HL-60 (cell line): ENCODE results near the gene CFAP65.

Experiments
- DNase-seq, 2 experiments: peaks; one replicate each; pipeline ENCODE4 v3.0.0-alpha.2; 2010 to 2020; ENCODE audit warnings: low read depth in 1 of 2, low spot score in 1 of 2
- H3K27ac ChIP-seq: fragments of 250-450 bp; sonication (Bioruptor Pico); replicated peaks from 2 replicates; pipeline ENCODE4 v1.5.1; 2020; ENCODE audit warnings: mild to moderate bottlenecking, moderate library complexity
- H3K27me3 ChIP-seq: fragments of 250-450 bp; sonication (Bioruptor Pico); 2 replicates; pipeline ENCODE4 v1.5.1; 2021; ENCODE audit warnings: mild to moderate bottlenecking, moderate library complexity; ENCODE audit not compliant: insufficient read depth, poor library complexity, severe bottlenecking
- H3K4me3 ChIP-seq: replicated peaks from 2 replicates; pipeline ENCODE4 v1.5.1; 2011; ENCODE audit warnings: mild to moderate bottlenecking, control low read depth, low read length; ENCODE audit not compliant: insufficient read depth
- GABPA ChIP-seq: IDR thresholded peaks from 2 replicates; pipeline ENCODE4 v1.6.1; 2012; ENCODE audit warnings: low read depth
- POLR2AphosphoS5 ChIP-seq: IDR thresholded peaks from 2 replicates; pipeline ENCODE4 v1.6.1; 2012; ENCODE audit warnings: low read depth
- SPI1 ChIP-seq: IDR thresholded peaks from 2 replicates; pipeline ENCODE4 v1.6.1; 2012; ENCODE audit warnings: low read depth, mild to moderate bottlenecking, borderline replicate concordance
- TF ChIP-seq, protein P1 (sequence below): IDR thresholded peaks from 2 replicates; pipeline ENCODE4 v1.6.1; 2012; ENCODE audit warnings: low read depth; ENCODE audit not compliant: insufficient replicate concordance
- TF ChIP-seq, protein P2 (sequence below): IDR thresholded peaks from one replicate; pipeline ENCODE4 v1.5.1; 2011; ENCODE audit warnings: low read length, control low read depth, inconsistent platforms; ENCODE audit not compliant: insufficient read depth

CFAP65 gene

GRCh38 chr2:219082332-219082958, 41.1 kb upstream of the CFAP65 start:
- no peaks in the 10 kb centered on the region for H3K27me3 ChIP-seq
- no peak overlapping the region for H3K4me3 ChIP-seq
- H3K27ac ChIP-seq, result 0 out of 2 replicates have a peak overlapping the region, but pooled peaks have one; percentile 3
- no peak for DNase-seq
- TF ChIP-seq SPI1 (no peak), GABPA (no peak), POLR2AphosphoS5 (no peak)
- TF ChIP-seq, protein P1, sequence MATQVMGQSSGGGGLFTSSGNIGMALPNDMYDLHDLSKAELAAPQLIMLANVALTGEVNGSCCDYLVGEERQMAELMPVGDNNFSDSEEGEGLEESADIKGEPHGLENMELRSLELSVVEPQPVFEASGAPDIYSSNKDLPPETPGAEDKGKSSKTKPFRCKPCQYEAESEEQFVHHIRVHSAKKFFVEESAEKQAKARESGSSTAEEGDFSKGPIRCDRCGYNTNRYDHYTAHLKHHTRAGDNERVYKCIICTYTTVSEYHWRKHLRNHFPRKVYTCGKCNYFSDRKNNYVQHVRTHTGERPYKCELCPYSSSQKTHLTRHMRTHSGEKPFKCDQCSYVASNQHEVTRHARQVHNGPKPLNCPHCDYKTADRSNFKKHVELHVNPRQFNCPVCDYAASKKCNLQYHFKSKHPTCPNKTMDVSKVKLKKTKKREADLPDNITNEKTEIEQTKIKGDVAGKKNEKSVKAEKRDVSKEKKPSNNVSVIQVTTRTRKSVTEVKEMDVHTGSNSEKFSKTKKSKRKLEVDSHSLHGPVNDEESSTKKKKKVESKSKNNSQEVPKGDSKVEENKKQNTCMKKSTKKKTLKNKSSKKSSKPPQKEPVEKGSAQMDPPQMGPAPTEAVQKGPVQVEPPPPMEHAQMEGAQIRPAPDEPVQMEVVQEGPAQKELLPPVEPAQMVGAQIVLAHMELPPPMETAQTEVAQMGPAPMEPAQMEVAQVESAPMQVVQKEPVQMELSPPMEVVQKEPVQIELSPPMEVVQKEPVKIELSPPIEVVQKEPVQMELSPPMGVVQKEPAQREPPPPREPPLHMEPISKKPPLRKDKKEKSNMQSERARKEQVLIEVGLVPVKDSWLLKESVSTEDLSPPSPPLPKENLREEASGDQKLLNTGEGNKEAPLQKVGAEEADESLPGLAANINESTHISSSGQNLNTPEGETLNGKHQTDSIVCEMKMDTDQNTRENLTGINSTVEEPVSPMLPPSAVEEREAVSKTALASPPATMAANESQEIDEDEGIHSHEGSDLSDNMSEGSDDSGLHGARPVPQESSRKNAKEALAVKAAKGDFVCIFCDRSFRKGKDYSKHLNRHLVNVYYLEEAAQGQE, result no peak
- TF ChIP-seq, protein P2, sequence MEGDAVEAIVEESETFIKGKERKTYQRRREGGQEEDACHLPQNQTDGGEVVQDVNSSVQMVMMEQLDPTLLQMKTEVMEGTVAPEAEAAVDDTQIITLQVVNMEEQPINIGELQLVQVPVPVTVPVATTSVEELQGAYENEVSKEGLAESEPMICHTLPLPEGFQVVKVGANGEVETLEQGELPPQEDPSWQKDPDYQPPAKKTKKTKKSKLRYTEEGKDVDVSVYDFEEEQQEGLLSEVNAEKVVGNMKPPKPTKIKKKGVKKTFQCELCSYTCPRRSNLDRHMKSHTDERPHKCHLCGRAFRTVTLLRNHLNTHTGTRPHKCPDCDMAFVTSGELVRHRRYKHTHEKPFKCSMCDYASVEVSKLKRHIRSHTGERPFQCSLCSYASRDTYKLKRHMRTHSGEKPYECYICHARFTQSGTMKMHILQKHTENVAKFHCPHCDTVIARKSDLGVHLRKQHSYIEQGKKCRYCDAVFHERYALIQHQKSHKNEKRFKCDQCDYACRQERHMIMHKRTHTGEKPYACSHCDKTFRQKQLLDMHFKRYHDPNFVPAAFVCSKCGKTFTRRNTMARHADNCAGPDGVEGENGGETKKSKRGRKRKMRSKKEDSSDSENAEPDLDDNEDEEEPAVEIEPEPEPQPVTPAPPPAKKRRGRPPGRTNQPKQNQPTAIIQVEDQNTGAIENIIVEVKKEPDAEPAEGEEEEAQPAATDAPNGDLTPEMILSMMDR, result no peak

- DNase-seq, result no peak
Observed at GRCh38 chr2:219081701-219082331, 40.5 kb upstream of the CFAP65 start.

DNA sequence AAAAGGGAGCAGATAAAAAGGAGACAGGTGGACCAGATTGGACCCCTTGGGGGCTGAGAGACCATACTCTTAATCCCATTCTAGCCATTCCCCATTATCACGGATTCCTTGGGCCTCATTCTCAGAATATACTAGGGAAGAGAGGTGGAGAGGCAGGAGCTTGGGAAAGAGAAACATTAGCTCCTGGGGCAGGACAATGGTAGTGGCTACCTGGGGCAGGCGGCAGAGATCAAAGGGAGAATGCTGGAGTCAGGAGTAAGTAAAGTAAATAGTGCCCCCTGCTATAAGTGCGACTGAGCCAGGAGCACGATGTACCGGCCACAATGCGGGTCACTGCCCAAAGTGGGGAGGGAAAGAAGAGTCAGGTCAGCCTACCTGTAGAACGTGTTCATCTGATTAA, 39.8 kb upstream of the CFAP65 start:
- H3K27ac ChIP-seq, result no peak overlapping the region
- TF ChIP-seq, protein P1, result no peak
- TF ChIP-seq POLR2AphosphoS5, result no peak
- no peak for TF ChIP-seq GABPA
- TF ChIP-seq SPI1, result no peak
- TF ChIP-seq, protein P2, result no peak
- H3K4me3 ChIP-seq, result no peak overlapping the region
- DNase-seq, result no peak
- H3K27me3 ChIP-seq, result no peaks in the 10 kb centered on the region

More at GRCh38 chr2:219081701-219082331, 40.5 kb upstream of the CFAP65 start:
- H3K27me3 ChIP-seq, result no peaks in the 10 kb centered on the region
- H3K4me3 ChIP-seq, result no peak overlapping the region
- H3K27ac ChIP-seq, result no peak overlapping the region
- TF ChIP-seq, protein P2, result no peak
- no peak for TF ChIP-seq POLR2AphosphoS5
- no peak for TF ChIP-seq GABPA
- TF ChIP-seq SPI1, result peak; percentile 80
- TF ChIP-seq, protein P1, result no peak
